Brain microvascular endothelial cell (primary cell): ENCODE results near the gene RNASEH2B.

Experiments used
- DNase-seq: peaks from one replicate; pipeline ENCODE4 v3.0.0-alpha.2; 2020
- H3K27ac ChIP-seq: fragments of 250-450 bp; sonication (Bioruptor Pico); 2 replicates; pipeline ENCODE4 v1.5.1; 2020; ENCODE audit warnings: mild to moderate bottlenecking, moderate library complexity
- H3K27me3 ChIP-seq: fragments of 250-450 bp; sonication (Bioruptor Pico); replicated peaks from 2 replicates; pipeline ENCODE4 v1.5.1; 2020; ENCODE audit warnings: mild to moderate bottlenecking
- H3K36me3 ChIP-seq: fragments of 250-450 bp; sonication (Bioruptor Pico); replicated peaks from 2 replicates; pipeline ENCODE4 v1.5.1; 2020; ENCODE audit warnings: mild to moderate bottlenecking
- H3K4me3 ChIP-seq: 2 replicates; pipeline ENCODE4 v1.5.1; 2011; ENCODE audit warnings: low read depth, mild to moderate bottlenecking, control low read depth, low read length, moderate library complexity
- CTCF ChIP-seq: IDR thresholded peaks from 2 replicates; pipeline ENCODE4 v1.5.1; 2011; ENCODE audit warnings: low read depth, mild to moderate bottlenecking, moderate library complexity, low read length, control low read depth, inconsistent platforms; ENCODE audit errors: missing control alignments
- in situ Hi-C: cut with HindIII; loops from 2 replicates; pipeline ENCODE4 v1.10.0; 2017; ENCODE audit warnings: low sequenced_read_pairs, low pct_ligation_motif_present

RNASEH2B gene

GRCh38 chr13:50910485-50910805 lies 854 bp downstream of the RNASEH2B start:
- DNase-seq = no peak
- Histone ChIP-seq H3K27ac (peak overlapping the region; percentile 60), H3K4me3 (peak overlapping the region; percentile 81), H3K27me3 (no peaks in the 10 kb centered on the region), H3K36me3 (no peaks in the 10 kb centered on the region)
- peak; percentile 8 for TF ChIP-seq CTCF
- in situ Hi-C loops = no loop called here

- no peaks in the 10 kb centered on the region for H3K36me3 ChIP-seq
- in situ Hi-C loops = no loop called here
- TF ChIP-seq CTCF = no peak
- DNase-seq = no peak
- no peaks in the 10 kb centered on the region for H3K27me3 ChIP-seq
- H3K27ac ChIP-seq = no peak overlapping the region
- peak overlapping the region; percentile 81 for H3K4me3 ChIP-seq
These were observed 1.6 kb downstream of the RNASEH2B start for GRCh38 chr13:50911081-50911631.

GRCh38 chr13:50911937-50912795 lies 2.6 kb downstream of the RNASEH2B start:
- in situ Hi-C loops = no loop called here
- no peaks in the 10 kb centered on the region for H3K27me3 ChIP-seq

GRCh38 chr13:50912851-50913250 lies 3.3 kb downstream of the RNASEH2B start:
- DNase-seq = no peak
- no peaks in the 10 kb centered on the region for H3K27me3 ChIP-seq
- no peak for TF ChIP-seq CTCF
- no peak overlapping the region for H3K4me3 ChIP-seq
- H3K27ac ChIP-seq = no peak overlapping the region
- in situ Hi-C loops = no loop called here
- no peaks in the 10 kb centered on the region for H3K36me3 ChIP-seq

More at GRCh38 chr13:50911937-50912795, 2.6 kb downstream of the RNASEH2B start:
- peak; percentile 91 for TF ChIP-seq CTCF
- peak; percentile 87 for DNase-seq
- Histone ChIP-seq H3K27ac (no peak overlapping the region), H3K36me3 (no peaks in the 10 kb centered on the region), H3K4me3 (no peak overlapping the region)

- no peak for DNase-seq
- no peak overlapping the region for H3K4me3 ChIP-seq
- no peaks in the 10 kb centered on the region for H3K36me3 ChIP-seq
- TF ChIP-seq CTCF = no peak
- peak overlapping the region; percentile 13 for H3K27ac ChIP-seq
- in situ Hi-C loops = no loop called here
- no peaks in the 10 kb centered on the region for H3K27me3 ChIP-seq
These were observed 4.6 kb downstream of the RNASEH2B start for GRCh38 chr13:50914176-50914700.
